Aorta (tissue), 5 donors: ENCODE measurements around the gene ENOX1. TPM values are rescaled to one million over a fixed set of nuclear protein-coding genes. Genes with fewer than 3 reads are reported as not detected.

Source experiments
- ATAC-seq: fragments of 200-7000 bp; cut with Tn5 transposase; one replicate; pipeline ENCODE4 v1.9.1; 2022; ENCODE audit warnings: moderate library complexity; ENCODE audit not compliant: low FRiP score
- DNase-seq, 2 donors: peaks; one replicate each; pipeline ENCODE4 v3.0.0-alpha.2; 2020
- H3K27ac ChIP-seq, 2 donors: one replicate each; pipeline ENCODE4 v1.5.1; 2013; ENCODE audit warnings: low read length in 2 of 2, mild to moderate bottlenecking in 2 of 2, moderate library complexity in 2 of 2, control low read depth in 1 of 2, inconsistent platforms in 1 of 2, low read depth in 1 of 2
- H3K27me3 ChIP-seq, 2 donors: one replicate each; pipeline ENCODE4 v1.6.1; 2013; ENCODE audit warnings: control low read depth in 1 of 2, low read length in 1 of 2, mild to moderate bottlenecking in 1 of 2, moderate library complexity in 1 of 2; ENCODE audit not compliant: insufficient read depth in 2 of 2, control insufficient read depth in 1 of 2
- H3K36me3 ChIP-seq, 2 donors: one replicate each; pipeline ENCODE4 v1.6.1; 2013; ENCODE audit warnings: control low read depth in 1 of 2, low read length in 1 of 2, mild to moderate bottlenecking in 1 of 2; ENCODE audit not compliant: insufficient read depth in 2 of 2, control insufficient read depth in 1 of 2
- H3K4me1 ChIP-seq, 2 donors: one replicate each; pipeline ENCODE4 v1.6.1; 2013; ENCODE audit warnings: low read length in 2 of 2, control low read depth in 1 of 2, mild to moderate bottlenecking in 1 of 2, moderate library complexity in 1 of 2; ENCODE audit not compliant: insufficient read depth in 2 of 2, control insufficient read depth in 1 of 2
- H3K4me3 ChIP-seq, 2 donors: one replicate each; pipeline ENCODE4 v1.5.1; 2013; ENCODE audit warnings: low read length in 2 of 2, control low read depth in 1 of 2, mild to moderate bottlenecking in 1 of 2
- H3K9me3 ChIP-seq: one replicate; pipeline ENCODE4 v1.6.1; 2013; ENCODE audit warnings: mild to moderate bottlenecking, low read length; ENCODE audit not compliant: control insufficient read depth
- WGBS, 2 donors: extraction: QIAGEN DNeasy Blood & Tissue Kit; methylation state at CpG; one replicate each; pipeline ENCODE4 v1.1.7; 2013; 5-methylcytosine and 5-hydroxymethylcytosine counted together
- intact Hi-C, 2 donors: fragments of 100-400 bp; cut with DNase I; formaldehyde crosslinking; loops; one replicate each; pipeline versions ENCODE4 v1.14.2 to v1.15.0; 2022
- polyA plus RNA-seq, 2 donors: library from polyadenylated mRNA; stranded (reverse); fragments of 200-250 nt; gene quantifications; one replicate each; pipeline ENCODE4 v1.2.3, GENCODE V29; 2013
- total RNA-seq, 2 donors: library from RNA; stranded (reverse); fragmentation: NEBNext Ultra II Directional; extraction: Animal tissue kit (Norgen Biotek cat#: 25700); gene quantifications; one replicate each; pipeline ENCODE4 v1.2.1, GENCODE V29; 2021
- donor health status: healthy with polysubstance abuse.
- donor health status: Bipolar disorder and iron deficiency.
- donor health status: DM: no; HTN: no; CAD: no.
- donor health status: DM: no; HTN: no; CAD: no.
- donor health status: DM: yes; HTN: yes; CAD: no.

Gene ENOX1
- total and polyA plus RNA-seq, 4 donors: 0.15 to 2.2 (median 1.4) TPM; not detected in 1

- H3K27ac ChIP-seq: no peak overlapping the region
- no peaks in the 10 kb centered on the region for H3K36me3 ChIP-seq
- WGBS, 2 donors: 90 to 94% methylated on average over 1 of the region's 1 CpG
- no peak overlapping the region for H3K4me3 ChIP-seq
- no peak for DNase-seq
- no peaks in the 10 kb centered on the region for H3K9me3 ChIP-seq
- ATAC-seq: no peak
- peaks cover 0 to 2% of the 10 kb centered on the region in 2 donors for H3K27me3 ChIP-seq
- intact Hi-C loops: no loop called here
- H3K4me1 ChIP-seq: no peaks in the 10 kb centered on the region
These were observed 544.7 kb downstream of the ENOX1 start for GRCh38 chr13:43242040-43242439.

GRCh38 chr13:43240278-43240677, 546.5 kb downstream of the ENOX1 start:
- ATAC-seq (no peak), DNase-seq (no peak)
- no peak overlapping the region for H3K4me3 ChIP-seq
- intact Hi-C loops: no loop called here
- H3K4me1 ChIP-seq: no peaks in the 10 kb centered on the region
- no peaks in the 10 kb centered on the region for H3K9me3 ChIP-seq
- H3K27ac ChIP-seq: no peak overlapping the region
- H3K36me3 ChIP-seq: no peaks in the 10 kb centered on the region
- H3K27me3 ChIP-seq: peaks cover 0 to 2% of the 10 kb centered on the region in 2 donors

- intact Hi-C loops: no loop called here
- ATAC-seq: no peak
These were observed 547.4 kb downstream of the ENOX1 start for GRCh38 chr13:43239275-43239840.

GRCh38 chr13:43238341-43239083, 548.3 kb downstream of the ENOX1 start:
- DNase-seq (no peak), ATAC-seq (no peak)
- Histone ChIP-seq H3K9me3 (no peaks in the 10 kb centered on the region), H3K36me3 (no peaks in the 10 kb centered on the region), H3K4me3 (no peak overlapping the region), H3K27ac (no peak overlapping the region), H3K27me3 (peaks cover 0 to 2% of the 10 kb centered on the region in 2 donors), H3K4me1 (no peaks in the 10 kb centered on the region)
- WGBS, 2 donors: 95 to 97% methylated on average over 2 of the region's 2 CpGs
- intact Hi-C loops: no loop called here

More at GRCh38 chr13:43239275-43239840, 547.4 kb downstream of the ENOX1 start:
- Histone ChIP-seq H3K36me3 (no peaks in the 10 kb centered on the region), H3K4me1 (no peaks in the 10 kb centered on the region), H3K4me3 (no peak overlapping the region), H3K27ac (no peak overlapping the region), H3K9me3 (no peaks in the 10 kb centered on the region), H3K27me3 (peaks cover 0 to 2% of the 10 kb centered on the region in 2 donors)
- DNase-seq: no peak

- H3K36me3 ChIP-seq: no peaks in the 10 kb centered on the region
- peaks cover 0 to 2% of the 10 kb centered on the region in 2 donors for H3K27me3 ChIP-seq
- H3K4me3 ChIP-seq: no peak overlapping the region
- H3K9me3 ChIP-seq: no peaks in the 10 kb centered on the region
- intact Hi-C loops: no loop called here
- ATAC-seq: no peak
- 87 to 92% methylated on average over 4 of the region's 4 CpGs for WGBS, 2 donors
- H3K4me1 ChIP-seq: no peaks in the 10 kb centered on the region
- H3K27ac ChIP-seq: no peak overlapping the region
- DNase-seq: no peak
These were observed 549.2 kb downstream of the ENOX1 start for GRCh38 chr13:43237616-43238015.

GRCh38 chr13:43235028-43235427, 551.7 kb downstream of the ENOX1 start:
- H3K9me3 ChIP-seq: no peaks in the 10 kb centered on the region
- H3K27ac ChIP-seq: no peak overlapping the region
- H3K4me1 ChIP-seq: no peaks in the 10 kb centered on the region
- peaks cover 0 to 2% of the 10 kb centered on the region in 2 donors for H3K27me3 ChIP-seq
- DNase-seq: no peak
- H3K36me3 ChIP-seq: no peaks in the 10 kb centered on the region
- ATAC-seq: no peak
- WGBS, 2 donors: 61 to 72% methylated on average over 1 of the region's 1 CpG
- intact Hi-C loops: no loop called here
- H3K4me3 ChIP-seq: no peak overlapping the region

GRCh38 chr13:43232873-43233265, 553.9 kb downstream of the ENOX1 start:
- 87 to 90% methylated on average over 1 of the region's 1 CpG for WGBS, 2 donors
- DNase-seq: no peak

GRCh38 chr13:43232144-43232872, 554.5 kb downstream of the ENOX1 start:
- WGBS, 2 donors: 62 to 67% methylated on average over 5 of the region's 5 CpGs
- Histone ChIP-seq H3K27me3 (no peaks in the 10 kb centered on the region), H3K27ac (no peak overlapping the region), H3K36me3 (no peaks in the 10 kb centered on the region), H3K9me3 (no peaks in the 10 kb centered on the region), H3K4me1 (no peaks in the 10 kb centered on the region), H3K4me3 (no peak overlapping the region)
- intact Hi-C loops: no loop called here
- ATAC-seq (no peak), DNase-seq (no peak)

More at GRCh38 chr13:43232873-43233265, 553.9 kb downstream of the ENOX1 start:
- intact Hi-C loops: no loop called here
- no peak for ATAC-seq
- Histone ChIP-seq H3K4me3 (no peak overlapping the region), H3K9me3 (no peaks in the 10 kb centered on the region), H3K27ac (no peak overlapping the region), H3K36me3 (no peaks in the 10 kb centered on the region), H3K4me1 (no peaks in the 10 kb centered on the region), H3K27me3 (no peaks in the 10 kb centered on the region)
